MCF 10A (cell line): ENCODE data around the gene TMEM62. TPM values are rescaled to one million over a fixed set of nuclear protein-coding genes. Genes with fewer than 3 reads are reported as not detected.

Source experiments
- BruUV-seq: library from RNA; stranded (reverse); fragments of 400-500 nt; replicated peaks from 2 replicates; lab custom pipeline; 2021; lab: Mats Ljungman, UMichigan
- CTCF ChIA-PET: fragments of 300-600 bp; sonication (Branson Sonifier 250); formaldehyde crosslinking; extraction: SDS; loops from one replicate; lab custom pipeline; 2021; ENCODE audit warnings: antibody characterized with exemption, inconsistent platforms; lab: Yijun Ruan, JAX
- POLR2A ChIA-PET: fragments of 300-600, 350-650 bp; sonication (Branson Sonifier 250); formaldehyde crosslinking; extraction: SDS; loops from one replicate; lab custom pipeline; 2020; ENCODE audit warnings: antibody characterized with exemption, inconsistent platforms; lab: Yijun Ruan, JAX
- DNase-seq: peaks from one replicate; pipeline ENCODE4 v3.0.0-alpha.2; 2018; ENCODE audit not compliant: unreplicated experiment
- H3K27ac Mint-ChIP-seq: one replicate; pipeline ENCODE4 v1.8.0; 2022; ENCODE audit warnings: mild to moderate bottlenecking, low read depth, mixed read lengths; ENCODE audit not compliant: unreplicated experiment
- H3K27me3 Mint-ChIP-seq: one replicate; pipeline ENCODE4 v1.8.0; 2022; ENCODE audit warnings: mixed read lengths; ENCODE audit not compliant: insufficient read depth, unreplicated experiment
- H3K36me3 Mint-ChIP-seq: one replicate; pipeline ENCODE4 v1.8.0; 2022; ENCODE audit warnings: mild to moderate bottlenecking, moderate library complexity, mixed read lengths; ENCODE audit not compliant: insufficient read depth, unreplicated experiment
- H3K4me1 Mint-ChIP-seq: one replicate; pipeline ENCODE4 v1.8.0; 2022; ENCODE audit warnings: mixed read lengths; ENCODE audit not compliant: insufficient read depth, unreplicated experiment
- H3K4me3 Mint-ChIP-seq: one replicate; pipeline ENCODE4 v1.8.0; 2022; ENCODE audit warnings: mild to moderate bottlenecking, moderate library complexity, mixed read lengths; ENCODE audit not compliant: unreplicated experiment
- H3K9me3 Mint-ChIP-seq: one replicate; pipeline ENCODE4 v1.8.0; 2022; ENCODE audit warnings: mixed read lengths; ENCODE audit not compliant: unreplicated experiment
- CTCF ChIP-seq: fragments of 200-600 bp; IDR thresholded peaks from one replicate; pipeline ENCODE4 v1.8.0; 2022; ENCODE audit warnings: antibody characterized with exemption, mild to moderate bottlenecking; ENCODE audit not compliant: unreplicated experiment
- intact Hi-C: fragments of 100-400 bp; cut with micrococcal nuclease; formaldehyde crosslinking; loops from 2 replicates; pipeline ENCODE4 v1.14.1; 2022
- total RNA-seq: library from RNA; stranded (reverse); gene quantifications from 2 replicates; pipeline ENCODE4 v1.2.3, GENCODE V29; 2022

The TMEM62 gene
- total RNA-seq, 1 experiment from 2014 or later = 16.9 TPM

GRCh38 chr15:43132830-43133429 is 456 bp upstream of the TMEM62 start:
- Mint-ChIP-seq H3K4me1 (peaks cover 10% of the 10 kb centered on the region), H3K36me3 (peaks cover 6% of the 10 kb centered on the region), H3K27me3 (no peaks in the 10 kb centered on the region), H3K27ac (peak overlapping the region; percentile 82), H3K4me3 (peak overlapping the region; percentile 77), H3K9me3 (peaks cover 14% of the 10 kb centered on the region)
- no TSS peak for BruUV-seq
- intact Hi-C loops = loop anchor here (10.0 kb wide), 1 partner anchor 52 kb away; the partner anchor contains the start of gene CCNDBP1
- no peak for DNase-seq
- POLR2A ChIA-PET = interaction anchor here (0.7 to 4.2 kb wide), 16 partner anchors 10 to 198 kb away, joined by 3 to 58 read pairs (median 4); partner anchors contain the start of genes CCNDBP1 and UBR1
- CTCF ChIA-PET = interaction anchor here (0.6 to 1.0 kb wide), 2 partner anchors 66 to 152 kb away, joined by 3 read pairs; no protein-coding TSS in a partner anchor
- no peak for TF ChIP-seq CTCF

- CTCF ChIA-PET = no interaction called here
- Mint-ChIP-seq H3K4me1 (peaks cover 10% of the 10 kb centered on the region), H3K27ac (peak overlapping the region; percentile 82), H3K36me3 (peaks cover 11% of the 10 kb centered on the region), H3K4me3 (peak overlapping the region; percentile 77), H3K9me3 (peaks cover 6% of the 10 kb centered on the region), H3K27me3 (no peaks in the 10 kb centered on the region)
- no TSS peak for BruUV-seq
- TF ChIP-seq CTCF = no peak
- POLR2A ChIA-PET = interaction anchor here (0.6 to 4.2 kb wide), 18 partner anchors 12 to 159 kb away, joined by 3 to 58 read pairs (median 4); partner anchors contain the start of genes CCNDBP1 and UBR1
- peak; percentile 6 for DNase-seq
- intact Hi-C loops = loop anchor here (10.0 kb wide), 1 partner anchor 51 kb away; the partner anchor contains the start of gene CCNDBP1
These were observed 810 bp downstream of the TMEM62 start for GRCh38 chr15:43134157-43134635.

- BruUV-seq = no TSS peak
These were observed 2.0 kb downstream of the TMEM62 start for GRCh38 chr15:43135351-43135750.

More at GRCh38 chr15:43135351-43135750, 2.0 kb downstream of the TMEM62 start:
- no peak for DNase-seq
- Mint-ChIP-seq H3K36me3 (peaks cover 20% of the 10 kb centered on the region), H3K27ac (no peak overlapping the region), H3K27me3 (no peaks in the 10 kb centered on the region), H3K4me1 (peaks cover 10% of the 10 kb centered on the region), H3K9me3 (no peaks in the 10 kb centered on the region), H3K4me3 (no peak overlapping the region)
- intact Hi-C loops = loop anchor here (10.0 kb wide), 1 partner anchor 49 kb away; the partner anchor contains the start of gene CCNDBP1
- TF ChIP-seq CTCF = no peak
- CTCF ChIA-PET = no interaction called here
- POLR2A ChIA-PET = interaction anchor here (1.6 to 1.8 kb wide), 3 partner anchors 15 to 33 kb away, joined by 3 to 8 read pairs (median 6); no protein-coding TSS in a partner anchor
